HG03469 (cell line): ENCODE data around the gene SLC35B1.

Experiments used
- ATAC-seq: cut with Tn5 transposase; IDR thresholded peaks from one replicate; pipeline ENCODE4 v1.9.1; 2021; ENCODE audit warnings: mild to moderate bottlenecking, moderate library complexity, moderate number of reproducible peaks; ENCODE audit not compliant: unreplicated experiment

Gene SLC35B1, protein sequence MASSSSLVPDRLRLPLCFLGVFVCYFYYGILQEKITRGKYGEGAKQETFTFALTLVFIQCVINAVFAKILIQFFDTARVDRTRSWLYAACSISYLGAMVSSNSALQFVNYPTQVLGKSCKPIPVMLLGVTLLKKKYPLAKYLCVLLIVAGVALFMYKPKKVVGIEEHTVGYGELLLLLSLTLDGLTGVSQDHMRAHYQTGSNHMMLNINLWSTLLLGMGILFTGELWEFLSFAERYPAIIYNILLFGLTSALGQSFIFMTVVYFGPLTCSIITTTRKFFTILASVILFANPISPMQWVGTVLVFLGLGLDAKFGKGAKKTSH

DNA sequence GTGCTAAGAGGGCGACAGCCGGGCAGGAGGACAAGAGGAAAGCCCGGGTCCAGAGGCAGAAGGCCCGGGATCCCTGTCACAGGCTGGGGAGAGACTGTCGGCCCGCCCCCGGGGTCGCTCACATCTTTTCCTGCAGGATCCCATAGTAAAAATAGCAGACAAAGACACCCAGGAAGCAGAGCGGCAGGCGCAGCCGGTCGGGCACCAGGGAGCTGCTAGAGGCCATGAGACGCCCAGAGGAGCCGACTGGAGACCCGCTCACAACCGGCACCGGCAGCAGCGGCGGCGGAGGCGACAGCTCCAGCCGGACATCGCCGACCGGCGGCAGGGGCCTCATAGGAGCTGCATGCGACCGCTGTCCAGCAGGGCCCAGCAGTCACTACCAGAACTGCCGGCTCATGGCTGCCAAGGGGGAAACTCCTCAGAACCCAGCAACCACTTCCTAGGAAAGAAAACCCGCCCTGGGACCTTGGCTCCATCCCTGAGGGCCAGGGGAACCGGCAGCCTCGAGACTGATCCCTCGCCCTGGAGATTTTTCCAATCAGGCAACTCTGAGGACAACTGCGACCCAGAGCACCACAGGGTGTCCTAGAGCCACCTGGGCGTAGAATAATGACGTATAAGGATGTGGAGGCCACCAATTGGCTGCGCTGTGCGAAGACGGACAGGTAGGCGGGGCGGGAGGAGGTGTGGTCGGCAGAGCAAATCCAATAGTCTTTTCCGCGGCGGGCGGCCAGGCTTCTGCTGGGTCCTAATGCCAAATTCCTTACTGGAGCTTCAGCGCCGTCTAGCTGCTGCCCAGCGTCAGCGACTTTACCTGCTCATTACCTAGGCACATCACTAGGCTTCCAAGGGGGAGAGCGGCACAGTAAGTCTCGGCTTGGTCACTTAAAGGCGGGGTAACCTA is at the start of gene SLC35B1:
Gene SLC35B1, minus strand, starts transcription at position 357 of the 907 bp plus-strand sequence. Its CDS starts 131 bp downstream, at position 226.
- peak; percentile 65 for ATAC-seq

- no peak for ATAC-seq
Observed at GRCh38 chr17:49757151-49757777, 49.5 kb upstream of the SLC35B1 start.

- no peak for ATAC-seq
Observed at GRCh38 chr17:49756323-49757150, 48.8 kb upstream of the SLC35B1 start.

- ATAC-seq, result no peak
Observed at GRCh38 chr17:49755663-49756283, 48.0 kb upstream of the SLC35B1 start.

GRCh38 chr17:49753959-49754391 is 46.2 kb upstream of the SLC35B1 start:
- ATAC-seq, result no peak

GRCh38 chr17:49752508-49752907 is 44.7 kb upstream of the SLC35B1 start:
- ATAC-seq, result no peak

- no peak for ATAC-seq
Observed at GRCh38 chr17:49749730-49750129, 42.0 kb upstream of the SLC35B1 start.

DNA sequence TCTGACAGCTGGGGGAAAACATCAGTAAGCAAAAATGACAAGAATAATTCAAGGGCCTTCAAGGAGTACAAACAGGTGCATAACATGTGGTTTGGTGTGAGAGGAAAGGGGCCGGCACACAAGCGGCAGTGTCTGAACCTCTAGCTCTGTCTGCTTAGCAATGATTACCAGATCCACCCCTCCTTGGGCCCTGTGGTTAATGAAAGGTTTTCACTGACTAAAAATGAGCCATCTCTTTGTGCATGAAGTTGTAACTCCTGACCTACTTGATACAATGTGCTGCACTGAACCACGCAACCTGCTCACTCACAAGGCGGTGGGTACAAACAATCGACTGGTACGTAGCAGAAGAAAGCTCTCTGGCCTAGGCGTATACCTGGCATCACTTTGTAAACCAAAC is 41.0 kb upstream of the SLC35B1 start:
- ATAC-seq, result peak; percentile 54

DNA sequence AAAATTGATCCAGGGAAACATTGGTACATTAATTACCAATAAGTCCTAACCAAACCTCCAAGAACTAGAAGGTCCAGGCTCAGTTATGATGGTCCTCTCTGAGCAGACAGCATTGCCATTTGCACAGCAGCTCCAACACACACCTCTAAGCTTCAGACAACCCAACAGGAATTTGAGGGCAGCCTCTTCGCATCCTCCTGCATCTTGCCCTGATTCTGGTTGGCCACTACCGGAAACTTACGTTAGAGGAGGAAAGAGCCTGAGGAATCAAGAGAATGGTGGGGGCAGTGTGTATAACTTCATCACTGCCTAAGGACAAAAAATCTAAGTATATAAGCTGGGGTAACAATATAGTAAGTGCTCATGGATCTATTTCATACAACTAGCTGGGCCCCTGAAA is 40.5 kb upstream of the SLC35B1 start:
- ATAC-seq, result no peak

GRCh38 chr17:49747632-49748031 is 39.9 kb upstream of the SLC35B1 start:
- ATAC-seq, result no peak

DNA sequence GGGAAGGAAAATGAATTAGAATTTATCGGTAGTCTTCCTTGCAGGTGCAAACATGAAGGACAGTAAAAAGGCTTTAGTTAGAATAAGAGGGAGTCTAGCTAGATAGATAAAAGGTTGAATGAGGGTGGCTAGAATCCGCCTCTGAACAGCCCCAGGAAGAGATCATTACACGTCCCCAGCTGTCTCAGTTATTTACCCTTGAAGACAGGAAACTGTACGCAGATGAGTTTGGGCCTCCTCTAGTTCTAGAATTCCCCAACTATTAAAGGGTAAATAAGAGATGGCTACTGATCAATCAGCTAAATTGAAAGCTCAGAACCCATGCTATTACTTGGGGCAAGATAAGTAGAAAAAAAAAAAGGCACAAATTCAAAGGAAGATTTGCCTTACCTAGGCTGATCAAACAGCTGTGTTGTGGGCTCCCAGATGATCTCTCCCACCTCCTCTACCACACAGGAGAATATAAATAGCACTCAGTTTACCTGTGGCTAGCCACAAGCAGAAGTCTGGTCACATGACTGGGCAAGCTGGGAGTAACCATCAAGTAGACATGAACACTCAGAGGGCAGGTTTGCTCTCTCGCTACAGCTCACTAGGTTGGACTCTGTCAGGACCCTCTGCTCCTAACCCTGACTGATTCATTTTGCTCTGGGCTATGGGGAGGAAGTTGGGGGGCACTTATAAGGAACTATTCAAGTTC is 39.2 kb upstream of the SLC35B1 start:
- peak; percentile 35 for ATAC-seq

- ATAC-seq, result no peak
Observed at GRCh38 chr17:49745175-49746139, 37.7 kb upstream of the SLC35B1 start.

- ATAC-seq, result no peak
Observed at GRCh38 chr17:49742166-49742638, 34.4 kb upstream of the SLC35B1 start.

DNA sequence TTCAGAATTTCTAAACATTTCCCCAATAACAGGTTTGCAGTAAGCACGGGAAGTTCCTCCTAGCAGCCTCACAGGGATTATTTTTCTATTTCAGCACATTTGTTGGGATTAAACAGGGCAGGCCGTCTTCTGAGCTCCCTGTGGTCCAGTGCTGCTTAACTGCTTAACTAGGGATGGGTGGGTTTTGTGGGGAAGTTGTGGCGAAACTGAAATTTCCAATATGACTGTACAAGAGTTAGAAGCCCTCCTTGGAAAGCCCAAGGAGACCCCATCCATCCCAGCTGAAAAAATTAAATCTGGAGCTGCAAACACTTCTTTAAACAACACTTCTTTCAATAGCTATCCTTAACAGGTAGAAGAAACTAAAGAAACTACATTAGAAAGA is 33.9 kb upstream of the SLC35B1 start:
- no peak for ATAC-seq

DNA sequence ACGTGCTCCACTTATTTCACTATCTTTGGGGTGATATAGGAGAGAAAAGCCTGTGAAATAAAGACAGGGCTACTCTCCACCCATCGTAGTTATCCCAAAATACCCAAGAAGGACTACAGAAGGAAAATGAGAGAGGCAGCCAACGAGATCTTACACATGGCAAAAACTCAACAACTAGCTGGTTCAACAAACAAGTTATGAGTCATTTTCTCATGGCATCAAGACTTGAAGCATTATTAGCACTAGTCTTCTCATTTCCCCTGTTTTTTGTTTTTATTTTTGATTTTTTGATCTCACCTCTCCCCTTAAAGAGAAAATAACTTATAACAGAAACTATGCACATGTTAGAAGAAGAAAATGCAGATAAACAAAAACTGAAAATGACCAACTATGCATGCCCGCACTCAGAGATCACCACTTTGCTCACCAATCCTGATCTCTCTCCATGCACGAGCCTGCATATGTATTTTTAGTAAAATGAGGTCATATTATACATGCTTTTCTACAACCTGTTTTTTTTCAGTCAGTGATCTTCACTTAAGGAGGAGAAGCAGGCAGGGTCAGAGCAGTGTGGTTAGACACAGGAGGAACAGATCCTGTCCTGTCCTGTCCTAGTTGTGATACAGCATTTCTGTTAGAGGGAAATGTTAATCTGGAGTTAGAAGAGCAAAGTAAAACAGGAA is 33.4 kb upstream of the SLC35B1 start:
- no peak for ATAC-seq

GRCh38 chr17:49739641-49740271 is 32.0 kb upstream of the SLC35B1 start:
- no peak for ATAC-seq

DNA sequence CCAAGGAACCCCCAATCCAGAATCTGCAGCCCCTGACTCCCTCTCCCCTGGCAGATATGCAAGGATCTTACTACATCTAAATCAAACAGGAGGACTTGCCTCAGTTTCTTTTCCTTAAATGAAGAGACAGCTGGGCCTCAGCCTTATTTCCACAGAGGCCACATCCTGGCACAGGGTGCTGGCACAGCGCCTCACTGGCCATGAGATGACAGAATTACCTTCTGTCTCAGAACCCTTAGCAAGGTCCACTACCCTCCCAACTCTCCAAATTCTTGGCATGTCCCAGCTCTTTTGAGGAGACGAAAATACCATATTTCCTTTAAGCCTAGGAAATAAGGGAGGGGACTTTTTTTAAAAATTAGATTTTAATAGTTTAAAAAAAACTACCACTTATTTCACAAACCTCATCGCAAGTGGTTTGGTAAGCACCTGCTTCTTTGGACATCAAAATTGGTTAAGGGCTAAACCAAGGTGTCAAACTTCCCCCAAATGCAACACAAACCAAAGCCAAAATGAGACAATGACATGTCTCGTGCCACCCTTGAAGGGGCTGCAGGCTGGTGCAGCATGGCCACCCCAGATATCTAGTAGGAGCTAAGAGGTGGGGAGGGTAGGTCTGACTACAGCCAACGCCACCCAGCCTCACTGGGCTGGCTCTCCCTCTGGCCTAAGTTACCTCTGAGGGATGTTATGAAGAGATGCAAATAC is 30.8 kb upstream of the SLC35B1 start:
- no peak for ATAC-seq
